GM12891 (cell line): ENCODE measurements around the gene TTN.

ENCODE experiments used
- PAX5 ChIP-seq: IDR thresholded peaks from 2 replicates; pipeline ENCODE4 v1.6.1; 2011; ENCODE audit warnings: low read length, moderate library complexity, mild to moderate bottlenecking; ENCODE audit not compliant: insufficient read depth, severe bottlenecking
- POLR2A ChIP-seq: IDR thresholded peaks from 2 replicates; pipeline ENCODE4 v1.6.1; 2011; ENCODE audit warnings: low read depth, low read length, control low read depth
- POLR2AphosphoS5 ChIP-seq: IDR thresholded peaks from 2 replicates; pipeline ENCODE4 v1.6.1; 2011; ENCODE audit warnings: low read depth, low read length, control low read depth

DNA sequence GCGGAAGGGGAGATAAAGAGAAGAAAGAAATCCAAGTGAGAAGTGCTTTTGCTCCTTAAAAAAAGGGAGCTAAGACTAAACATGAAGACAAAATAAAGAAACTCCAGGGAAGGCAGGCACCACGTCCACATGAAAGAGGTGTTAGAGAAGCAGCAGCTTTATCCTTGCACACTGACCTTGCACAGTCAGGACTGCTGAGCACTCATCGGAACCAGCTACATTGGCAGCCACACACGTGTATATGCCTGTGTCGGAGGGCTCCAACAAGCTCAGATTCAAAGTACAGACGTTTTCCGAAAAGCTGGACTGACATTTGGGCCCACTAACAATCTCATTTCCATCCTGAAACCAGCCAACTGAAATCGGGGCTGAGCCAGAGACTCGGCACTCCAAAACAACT lies 88.2 kb downstream of the TTN start:
- TF ChIP-seq POLR2A (no peak), POLR2AphosphoS5 (no peak), PAX5 (no peak)
